Activated CD4-positive, CD25-positive, alpha-beta regulatory T cell (primary cell): Measurements from ENCODE around the gene MAP2K5.

ENCODE experiments used
- DNase-seq, 4 experiments: peaks; one replicate each; lab custom pipeline; 2025; lab: John Stamatoyannopoulos, UW

MAP2K5 gene

DNA sequence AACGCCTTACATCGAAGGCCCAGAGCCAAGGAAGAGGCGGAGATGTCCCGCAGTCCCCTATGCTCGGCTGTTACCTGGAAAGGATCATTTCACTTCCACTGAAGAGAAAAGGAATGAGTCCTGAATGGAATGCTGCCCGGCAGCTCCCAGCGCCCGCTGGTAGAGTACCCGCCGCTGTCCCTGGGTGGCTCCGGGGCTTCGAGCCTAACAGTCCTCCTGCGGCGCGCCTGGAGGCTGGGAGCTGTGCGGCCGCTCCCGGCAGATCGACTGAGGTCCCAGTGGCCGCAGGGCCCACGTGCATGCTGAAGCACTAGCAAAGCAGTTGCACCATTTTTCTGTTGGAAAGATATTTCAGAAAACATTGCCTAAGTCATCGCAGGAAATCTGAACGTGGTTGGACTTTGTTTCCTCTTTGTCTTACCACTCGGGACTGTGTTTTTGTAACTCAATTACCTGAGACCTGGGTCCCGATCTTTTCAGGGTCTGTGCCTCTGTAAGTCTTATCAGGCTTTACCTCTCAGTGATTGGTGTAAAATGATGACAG is 296.4 kb downstream of the MAP2K5 start:
- DNase-seq, result no peak

DNA sequence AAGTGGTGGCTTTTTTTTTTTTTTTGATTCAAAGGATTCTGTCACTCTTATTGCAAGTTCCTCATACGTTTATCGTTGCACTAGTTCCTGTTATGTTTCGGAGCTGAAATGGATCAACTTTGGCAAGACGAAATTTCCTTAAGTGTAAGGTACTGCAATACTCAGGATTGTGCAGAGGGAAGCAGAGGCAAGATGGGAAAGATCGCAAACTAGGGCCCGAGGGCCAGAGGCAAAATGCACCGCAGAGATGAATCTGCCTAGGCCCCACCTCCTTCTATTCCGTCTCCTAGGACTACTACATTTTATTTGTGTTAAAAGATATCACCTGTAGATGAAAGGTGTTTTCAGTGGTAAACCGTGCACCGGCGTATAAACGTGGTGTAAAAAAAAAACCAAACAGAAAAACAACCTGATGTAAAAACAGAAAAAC is 297.0 kb downstream of the MAP2K5 start:
- no peak for DNase-seq

DNA sequence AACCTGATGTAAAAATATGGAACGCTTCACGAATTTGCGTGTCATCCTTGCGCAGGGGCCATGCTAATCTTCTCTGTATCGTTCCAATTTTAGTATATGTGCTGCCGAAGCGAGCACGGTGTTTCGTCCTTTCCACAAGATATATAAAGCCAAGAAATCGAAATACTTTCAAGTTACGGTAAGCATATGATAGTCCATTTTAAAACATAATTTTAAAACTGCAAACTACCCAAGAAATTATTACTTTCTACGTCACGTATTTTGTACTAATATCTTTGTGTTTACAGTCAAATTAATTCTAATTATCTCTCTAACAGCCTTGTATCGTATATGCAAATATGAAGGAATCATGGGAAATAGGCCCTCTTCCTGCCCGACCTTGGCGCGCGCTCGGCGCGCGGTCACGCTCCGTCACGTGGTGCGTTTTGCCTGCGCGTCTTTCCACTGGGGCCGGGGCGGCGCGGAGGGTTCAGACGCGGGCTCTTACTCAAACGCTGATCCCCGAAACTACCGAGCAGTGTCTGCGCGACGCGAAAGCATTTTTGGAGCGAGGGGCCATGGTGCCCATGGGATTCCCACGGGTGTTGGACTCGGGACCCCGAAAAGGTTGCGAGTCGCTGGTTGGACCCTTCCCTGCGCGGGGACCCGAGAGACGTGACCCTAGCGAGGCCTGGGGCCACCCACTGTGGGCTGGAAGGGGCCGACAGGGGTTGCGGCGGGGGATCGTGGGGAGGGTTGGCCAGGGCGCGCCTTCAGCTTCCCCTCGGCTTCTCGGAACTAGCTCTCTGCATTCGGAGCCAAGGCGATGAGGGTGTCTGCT is 297.6 kb downstream of the MAP2K5 start, which contains the start of gene RNU6-1:
TSS of gene RNU6-1 (minus strand) at position 117 of the 820 bp plus-strand sequence.
- DNase-seq, result peak; percentile 85 to 91 (median 88)

DNA sequence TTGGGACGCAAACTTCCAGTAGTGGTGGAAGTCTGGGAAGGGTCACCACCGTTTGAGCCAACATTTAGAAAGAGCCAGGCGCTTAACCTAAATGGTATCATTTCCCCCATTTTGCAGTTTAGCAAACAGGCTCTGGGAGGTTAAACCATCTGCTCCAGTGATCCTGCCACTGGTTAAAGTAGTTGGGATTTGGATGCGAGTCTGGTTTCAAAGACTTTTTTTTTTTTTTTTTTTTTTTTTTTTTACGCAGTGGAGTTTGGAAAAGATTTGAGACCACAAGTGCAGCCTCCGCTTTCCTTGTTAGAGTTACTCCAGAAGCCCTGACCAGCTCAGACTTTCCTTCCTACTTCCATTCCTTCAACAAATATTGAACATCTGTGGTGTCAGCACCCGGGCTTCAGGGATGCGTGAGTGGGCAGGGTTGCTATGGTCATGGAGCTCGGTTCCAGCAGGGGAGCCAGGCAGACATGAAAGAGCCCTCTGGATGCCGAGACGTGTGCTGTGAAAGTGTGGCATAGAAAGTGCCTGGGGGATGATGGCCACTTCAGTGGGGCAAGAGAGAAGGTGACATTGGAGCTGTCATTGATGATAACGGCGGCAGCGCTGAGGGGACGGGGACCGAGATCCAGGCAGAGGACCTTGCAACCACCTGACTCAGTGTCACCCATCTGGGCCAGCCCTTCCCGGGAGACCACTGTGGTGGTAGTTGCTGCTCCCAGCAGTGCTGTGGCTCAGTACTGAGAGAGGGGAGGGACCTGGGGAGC is 298.4 kb downstream of the MAP2K5 start:
- DNase-seq, result no peak

DNA sequence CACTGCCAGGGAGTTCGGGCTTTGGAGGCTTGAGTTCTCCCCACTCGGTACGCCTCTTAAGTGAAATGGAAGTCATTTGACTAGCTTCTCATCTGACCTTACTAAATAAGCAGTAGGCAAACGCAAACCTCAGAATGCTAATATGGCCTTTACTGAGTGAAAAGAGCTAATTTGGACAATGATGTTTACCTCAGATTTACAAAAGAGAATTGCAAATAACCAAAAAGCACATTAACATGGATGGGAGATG is 298.9 kb downstream of the MAP2K5 start:
- no peak for DNase-seq

DNA sequence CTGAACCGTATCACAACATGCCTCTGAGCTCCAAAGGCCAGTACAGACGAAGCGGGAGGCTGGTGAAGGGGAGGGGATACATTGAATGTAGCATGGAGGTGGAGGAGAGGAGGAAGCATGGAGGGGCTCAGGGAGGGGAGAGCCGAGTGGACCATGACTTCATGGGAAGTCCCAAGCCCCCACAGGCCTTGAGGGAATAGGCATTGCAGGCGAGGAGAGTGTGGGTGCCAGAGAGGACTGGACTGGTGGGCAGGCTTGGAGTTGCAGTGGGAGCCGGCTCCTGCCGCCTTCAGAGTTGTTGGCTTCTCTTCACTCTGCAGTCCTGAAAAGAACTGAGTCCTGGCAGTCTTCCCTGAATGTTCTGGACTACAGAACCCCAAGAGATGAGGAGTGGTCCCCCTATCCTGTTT is 300.6 kb downstream of the MAP2K5 start:
- no peak for DNase-seq

DNA sequence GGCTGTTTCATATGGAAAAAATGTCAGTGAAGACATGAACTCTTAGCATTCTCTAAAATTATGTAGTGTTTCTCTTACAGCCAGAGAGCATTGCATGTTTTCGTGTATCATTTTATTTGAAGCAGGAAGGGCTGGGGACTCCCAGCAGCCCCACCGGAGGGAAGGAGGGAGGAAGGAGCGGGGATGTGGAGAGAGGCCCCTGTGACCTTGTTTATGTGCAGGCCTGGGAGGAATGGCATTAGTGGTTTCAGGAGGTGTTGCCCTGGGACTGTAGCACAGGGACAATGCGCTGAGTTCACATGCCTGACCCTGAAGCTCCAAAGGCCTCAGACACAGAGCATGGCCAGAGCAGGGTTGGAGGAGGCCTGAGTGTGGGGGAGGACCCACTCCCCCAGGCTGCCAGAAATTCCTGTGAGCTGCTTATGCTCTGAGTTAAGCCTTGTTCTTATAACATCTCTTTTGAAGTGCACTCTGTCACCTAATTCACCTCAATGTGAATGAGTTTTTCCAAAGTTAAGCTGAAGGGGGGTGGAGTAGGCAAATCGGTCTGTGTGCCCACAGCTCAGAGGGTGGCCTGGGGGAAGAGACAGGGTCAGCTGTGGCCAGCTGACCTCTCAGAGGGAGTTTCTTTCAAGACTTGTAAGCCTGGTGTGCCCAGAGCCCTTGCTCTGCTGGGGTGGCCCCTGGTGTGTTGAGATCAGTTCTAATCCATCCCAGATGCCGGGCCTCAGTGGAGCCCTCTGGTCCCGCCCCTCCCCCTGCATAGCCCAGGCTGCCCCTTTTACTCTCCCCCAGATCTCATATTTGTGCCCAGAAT is 301.3 kb downstream of the MAP2K5 start:
- no peak for DNase-seq

DNA sequence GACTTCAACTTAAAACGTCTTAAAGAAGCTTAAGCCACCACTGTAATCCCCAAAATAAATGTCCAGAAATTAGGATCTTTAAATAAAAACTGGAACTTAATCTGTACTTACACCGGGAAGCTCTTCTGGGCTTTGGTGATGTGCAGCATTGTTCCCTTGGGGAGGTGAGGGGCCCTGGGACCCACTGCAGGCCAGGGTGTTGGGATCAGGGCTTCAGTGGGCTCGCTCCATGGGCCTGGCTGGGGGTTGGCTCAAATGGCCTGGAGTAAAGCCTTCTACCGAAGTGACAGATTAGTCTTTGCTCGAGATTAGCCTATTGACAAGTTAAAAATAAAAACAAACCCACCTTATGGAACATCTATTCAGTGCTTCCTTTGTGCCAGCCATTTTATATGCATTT is 303.5 kb downstream of the MAP2K5 start:
- no peak for DNase-seq

DNA sequence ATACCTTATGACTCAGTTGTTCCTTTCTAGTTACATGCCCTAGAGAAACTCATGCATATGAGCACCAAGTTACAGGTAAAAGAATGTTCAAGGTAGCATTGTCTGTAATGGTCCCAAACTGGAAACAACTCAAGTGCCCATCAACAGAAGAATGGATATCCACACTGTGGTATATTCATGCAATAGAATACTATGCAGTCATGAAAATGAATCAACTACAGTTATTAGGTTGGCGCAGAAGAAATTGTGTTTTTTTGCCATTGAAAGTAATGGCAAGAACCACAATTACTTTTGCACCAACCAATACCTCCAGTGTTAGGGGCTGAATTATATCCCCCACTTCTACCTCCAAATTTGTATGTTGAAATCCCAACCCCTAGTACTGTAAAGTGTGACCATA is 307.0 kb downstream of the MAP2K5 start:
- no peak for DNase-seq

DNA sequence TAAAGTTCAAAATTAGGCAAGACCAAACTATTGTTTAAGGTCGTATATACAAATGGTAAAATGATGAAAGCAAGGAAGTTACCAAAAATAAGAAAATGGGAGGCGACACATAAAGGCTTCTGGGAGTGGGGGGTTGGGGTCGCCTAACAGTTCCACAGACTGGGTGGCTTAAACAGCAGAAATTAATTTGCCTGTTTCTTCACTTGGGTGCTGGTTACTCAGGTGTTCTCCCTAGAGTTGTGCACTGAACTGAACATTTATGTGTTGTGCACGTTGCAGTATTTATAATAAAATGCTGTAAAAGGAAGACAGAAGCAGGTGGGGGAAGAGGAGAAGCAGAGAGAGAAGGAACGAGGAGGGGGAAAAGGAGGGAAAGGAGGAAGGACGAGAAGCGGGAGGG is 307.8 kb downstream of the MAP2K5 start:
- DNase-seq, result no peak

DNA sequence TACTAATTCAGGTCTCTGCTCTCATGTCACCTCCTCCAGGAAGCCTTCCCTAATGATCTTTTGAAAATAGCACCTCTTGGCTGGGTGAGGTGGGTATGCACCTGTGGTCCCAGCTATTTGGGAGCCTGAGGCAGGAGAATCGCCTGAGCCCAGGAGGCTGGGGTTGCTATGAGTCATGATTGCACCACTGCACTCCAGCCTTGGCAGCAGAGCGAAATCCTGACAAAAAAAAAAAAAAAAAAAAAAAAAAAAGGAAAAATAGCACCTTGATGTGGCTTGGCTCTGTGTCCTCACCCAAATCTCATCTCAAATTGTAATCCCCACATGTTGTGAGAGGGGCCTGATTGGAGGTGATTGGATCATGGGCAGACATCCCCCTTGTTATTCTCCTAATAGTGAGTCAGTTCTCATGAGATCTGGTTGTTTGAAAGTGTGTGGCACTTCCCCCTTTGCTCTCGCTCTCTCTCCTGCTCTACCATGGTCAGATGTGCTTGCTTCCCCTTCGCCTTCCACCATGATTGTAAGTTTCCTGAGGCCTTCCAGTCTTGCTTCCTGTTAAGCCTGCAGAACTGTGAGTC is 308.6 kb downstream of the MAP2K5 start:
- no peak for DNase-seq

DNA sequence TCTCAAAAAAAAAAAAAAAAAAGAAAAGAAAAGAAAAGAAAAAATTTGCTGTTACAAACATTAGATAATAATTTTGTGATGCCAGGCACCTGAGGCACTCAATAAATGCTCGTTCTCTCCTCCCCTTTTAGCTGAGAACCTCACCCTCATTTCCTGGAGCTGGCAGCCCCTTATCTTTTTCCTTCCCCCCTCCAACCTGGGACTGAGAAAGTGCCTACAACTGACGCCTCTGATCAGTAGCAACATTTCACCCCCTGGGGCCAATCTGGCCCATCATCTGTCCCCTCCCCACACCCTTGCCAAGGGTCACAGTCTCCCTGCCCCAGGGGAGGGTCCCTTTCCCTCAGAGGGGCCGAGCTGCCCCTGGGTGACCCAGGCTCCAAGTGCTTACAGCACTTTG is 309.9 kb downstream of the MAP2K5 start:
- no peak for DNase-seq

DNA sequence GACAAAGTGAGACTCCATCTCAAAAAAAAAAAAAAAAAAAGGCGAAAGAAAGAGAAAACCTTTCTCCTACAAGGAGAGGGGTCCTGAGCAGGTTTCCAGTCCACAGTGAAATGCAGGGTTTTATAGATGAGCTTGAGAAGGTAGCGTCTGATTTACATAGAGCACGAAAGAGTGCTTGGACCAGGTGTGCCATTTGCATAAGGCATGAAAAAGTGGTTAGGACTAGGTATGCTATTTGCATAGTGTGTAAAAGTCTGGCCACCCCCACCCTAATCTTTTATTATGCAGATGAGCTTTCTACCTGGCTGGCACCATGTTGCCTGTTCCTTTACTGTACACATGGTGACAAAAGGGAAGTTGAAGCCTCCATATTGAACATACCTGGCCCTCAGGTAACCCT is 311.0 kb downstream of the MAP2K5 start:
- no peak for DNase-seq

DNA sequence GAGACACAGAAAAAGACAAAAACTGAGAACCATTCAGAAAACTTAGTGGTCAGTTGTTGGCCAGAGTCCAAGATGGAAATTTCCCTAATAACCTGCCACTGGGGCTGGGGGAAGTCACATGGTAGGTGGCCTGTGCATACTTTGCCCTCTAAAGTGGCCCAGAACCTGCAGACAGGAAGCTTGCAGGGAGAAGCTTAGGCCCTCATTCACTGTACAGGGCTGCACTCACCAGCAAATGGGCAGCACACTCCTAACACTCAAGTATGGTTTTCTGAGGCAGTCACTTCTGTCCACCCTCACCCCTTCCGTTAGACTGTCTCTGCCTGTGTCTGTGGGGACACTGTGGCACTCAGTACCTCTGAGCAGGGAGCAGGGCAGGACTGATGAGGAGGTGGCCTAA is 311.9 kb downstream of the MAP2K5 start:
- DNase-seq, result no peak

DNA sequence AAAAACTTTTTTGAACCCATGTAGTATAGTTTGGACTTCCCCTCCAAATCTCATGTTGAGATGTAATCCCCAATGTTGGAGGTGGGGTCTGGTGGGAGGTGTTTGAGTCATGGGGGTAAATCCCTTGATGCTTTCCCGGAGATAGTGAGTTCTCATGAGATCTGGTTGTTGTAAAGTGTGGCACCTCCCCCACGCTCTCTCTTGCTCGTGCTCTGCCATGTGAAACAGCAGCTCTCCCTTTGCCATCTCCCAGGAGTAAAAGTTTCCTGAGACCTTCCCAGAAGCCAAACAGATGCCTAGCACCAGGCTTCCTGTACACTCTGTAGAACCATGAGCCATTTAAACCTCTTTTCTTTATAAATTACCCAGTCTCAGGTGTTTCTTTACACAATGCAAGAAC is 313.3 kb downstream of the MAP2K5 start:
- DNase-seq, result no peak
